H9 (cell line): ENCODE data around the gene UBE3C. TPM values are rescaled to one million over a fixed set of nuclear protein-coding genes. Genes with fewer than 3 reads are reported as not detected.

Source experiments
- DNase-seq: peaks from one replicate; pipeline ENCODE4 v3.0.0-alpha.2; 2017
- H2AFZ ChIP-seq: one replicate; pipeline ENCODE4 v1.6.1; 2013; ENCODE audit warnings: mild to moderate bottlenecking, low read length, control low read depth, moderate library complexity
- H2AK5ac ChIP-seq: 2 replicates; pipeline ENCODE4 v1.6.1; 2013; ENCODE audit warnings: low read length, control low read depth, mixed read lengths; ENCODE audit not compliant: insufficient read length
- H2BK120ac ChIP-seq: one replicate; pipeline ENCODE4 v1.6.1; 2013; ENCODE audit warnings: low read depth, mild to moderate bottlenecking, low read length, control low read depth, inconsistent platforms; ENCODE audit not compliant: poor library complexity, severe bottlenecking
- H2BK12ac ChIP-seq: 2 replicates; pipeline ENCODE4 v1.6.1; 2013; ENCODE audit warnings: low read length, control low read depth, mixed read lengths, low read depth; ENCODE audit not compliant: insufficient read length
- H2BK15ac ChIP-seq: 2 replicates; pipeline ENCODE4 v1.6.1; 2013; ENCODE audit warnings: low read depth, low read length, control low read depth
- H2BK20ac ChIP-seq: one replicate; pipeline ENCODE4 v1.6.1; 2013; ENCODE audit warnings: low read depth, mild to moderate bottlenecking, low read length, control low read depth, inconsistent platforms; ENCODE audit not compliant: poor library complexity, severe bottlenecking
- H2BK5ac ChIP-seq: 2 replicates; pipeline ENCODE4 v1.6.1; 2013; ENCODE audit warnings: low read length, control low read depth, mixed read lengths; ENCODE audit not compliant: insufficient read length
- H3K14ac ChIP-seq: 2 replicates; pipeline ENCODE4 v1.6.1; 2013; ENCODE audit warnings: low read length, control low read depth; ENCODE audit not compliant: insufficient read depth
- H3K18ac ChIP-seq: 2 replicates; pipeline ENCODE4 v1.6.1; 2013; ENCODE audit warnings: low read depth, mild to moderate bottlenecking, mixed read lengths, low read length, control low read depth; ENCODE audit not compliant: insufficient read length
- H3K23ac ChIP-seq: 2 replicates; pipeline ENCODE4 v1.6.1; 2013; ENCODE audit warnings: low read length, control low read depth, mixed read lengths, low read depth; ENCODE audit not compliant: insufficient read length
- H3K23me2 ChIP-seq: 2 replicates; pipeline ENCODE4 v1.6.1; 2013; ENCODE audit warnings: low read depth, mild to moderate bottlenecking, mixed read lengths, low read length, control low read depth; ENCODE audit not compliant: insufficient read length, poor library complexity, severe bottlenecking
- H3K27ac ChIP-seq: 2 replicates; pipeline ENCODE4 v1.5.1; 2013; ENCODE audit warnings: low read length, control low read depth, mixed read lengths, low read depth; ENCODE audit not compliant: insufficient read length
- H3K27me3 ChIP-seq: 2 replicates; pipeline ENCODE4 v1.6.1; 2013; ENCODE audit warnings: low read length, control low read depth, inconsistent platforms; ENCODE audit not compliant: insufficient read depth
- H3K4ac ChIP-seq: 2 replicates; pipeline ENCODE4 v1.6.1; 2013; ENCODE audit warnings: low read depth, mild to moderate bottlenecking, control low read depth, inconsistent platforms, low read length, moderate library complexity
- H3K4me1 ChIP-seq: 2 replicates; pipeline ENCODE4 v1.6.1; 2013; ENCODE audit warnings: low read length, control low read depth, inconsistent platforms; ENCODE audit not compliant: insufficient read depth
- H3K4me2 ChIP-seq: 2 replicates; pipeline ENCODE4 v1.6.1; 2013; ENCODE audit warnings: low read length, control low read depth, mixed read lengths; ENCODE audit not compliant: insufficient read length, insufficient read depth
- H3K56ac ChIP-seq: 2 replicates; pipeline ENCODE4 v1.6.1; 2013; ENCODE audit warnings: low read depth, mild to moderate bottlenecking, mixed read lengths, low read length, control low read depth; ENCODE audit not compliant: insufficient read length
- H3K79me1 ChIP-seq: 2 replicates; pipeline ENCODE4 v1.6.1; 2013; ENCODE audit warnings: low read depth, mild to moderate bottlenecking, moderate library complexity, low read length, control low read depth, inconsistent platforms; ENCODE audit not compliant: insufficient read depth, poor library complexity, severe bottlenecking
- H3K79me2 ChIP-seq: 2 replicates; pipeline ENCODE4 v1.6.1; 2013; ENCODE audit warnings: low read length, control low read depth, inconsistent platforms; ENCODE audit not compliant: insufficient read depth
- H3K9ac ChIP-seq: 2 replicates; pipeline ENCODE4 v1.6.1; 2013; ENCODE audit warnings: low read length, control low read depth, mixed read lengths; ENCODE audit not compliant: insufficient read length; ENCODE audit errors: extremely low read depth
- H3K9me3 ChIP-seq: one replicate; pipeline ENCODE4 v1.6.1; 2013; ENCODE audit warnings: low read depth, low read length, inconsistent platforms; ENCODE audit not compliant: control insufficient read depth
- H3T11ph ChIP-seq: one replicate; pipeline ENCODE4 v1.6.1; 2013; ENCODE audit warnings: mild to moderate bottlenecking, low read length, control low read depth, inconsistent platforms
- H4K20me1 ChIP-seq: one replicate; pipeline ENCODE4 v1.6.1; 2013; ENCODE audit not compliant: control insufficient read depth, insufficient read length, insufficient read depth
- H4K5ac ChIP-seq: 2 replicates; pipeline ENCODE4 v1.6.1; 2013; ENCODE audit warnings: low read depth, mild to moderate bottlenecking, mixed read lengths, low read length, control low read depth; ENCODE audit not compliant: insufficient read length
- H4K8ac ChIP-seq: replicated peaks from 2 replicates; pipeline ENCODE4 v1.6.1; 2013; ENCODE audit warnings: low read length, control low read depth, mixed read lengths, low read depth; ENCODE audit not compliant: insufficient read length
- H4K91ac ChIP-seq: 2 replicates; pipeline ENCODE4 v1.6.1; 2013; ENCODE audit warnings: low read depth, mild to moderate bottlenecking, moderate library complexity, mixed read lengths, low read length, control low read depth; ENCODE audit not compliant: insufficient read length
- H3K27ac Mint-ChIP-seq, 3 experiments: 2 replicates in 2 of 3; 3 replicates in 1 of 3; pipeline ENCODE4 v1.8.0; 2020 to 2021; ENCODE audit warnings: mixed read lengths in 3 of 3, mild to moderate bottlenecking in 1 of 3, moderate library complexity in 1 of 3
- H3K27me3 Mint-ChIP-seq: 2 replicates; pipeline ENCODE4 v1.8.0; 2021; ENCODE audit warnings: low read depth, mild to moderate bottlenecking, moderate library complexity, mixed read lengths
- H3K36me3 Mint-ChIP-seq, 3 experiments: 2 replicates in 2 of 3; 3 replicates in 1 of 3; pipeline ENCODE4 v1.8.0; 2020 to 2021; ENCODE audit warnings: low read depth in 3 of 3, mixed read lengths in 3 of 3; ENCODE audit not compliant: insufficient read depth in 1 of 3
- H3K4me1 Mint-ChIP-seq, 2 experiments: 2 replicates each; pipeline ENCODE4 v1.8.0; 2020; ENCODE audit warnings: mixed read lengths in 2 of 2
- H3K4me3 Mint-ChIP-seq, 2 experiments: 2 replicates in 1 of 2; 3 replicates in 1 of 2; pipeline ENCODE4 v1.8.0; 2020 to 2021; ENCODE audit warnings: mild to moderate bottlenecking in 2 of 2, mixed read lengths in 2 of 2, moderate library complexity in 1 of 2
- H3K9me3 Mint-ChIP-seq, 2 experiments: 2 replicates in 1 of 2; 3 replicates in 1 of 2; pipeline ENCODE4 v1.8.0; 2020; ENCODE audit warnings: mild to moderate bottlenecking in 2 of 2, mixed read lengths in 2 of 2, moderate library complexity in 1 of 2
- WGBS: extraction: QIAGEN DNeasy Blood & Tissue Kit; methylation state at CpG from one replicate; pipeline ENCODE4 v1.1.7; 2013; ENCODE audit warnings: missing lambda C conversion rate, low lambda C conversion rate, mixed read lengths; ENCODE audit not compliant: insufficient read length; ENCODE audit errors: extremely low coverage; 5-methylcytosine and 5-hydroxymethylcytosine counted together
- total RNA-seq: library from RNA; stranded (reverse); gene quantifications from 2 replicates; pipeline ENCODE4 v1.2.1, GENCODE V29; 2021
- TF ChIP-seq, protein P1 (sequence below): fragments of 200-600 bp; sonication (generic); conservative IDR thresholded peaks from 3 replicates; pipeline ENCODE4 v1.8.0; 2021; ENCODE audit warnings: antibody characterized with exemption, mild to moderate bottlenecking

The UBE3C gene
- total RNA-seq, 1 experiment from 2014 or later: 63.3 TPM

DNA sequence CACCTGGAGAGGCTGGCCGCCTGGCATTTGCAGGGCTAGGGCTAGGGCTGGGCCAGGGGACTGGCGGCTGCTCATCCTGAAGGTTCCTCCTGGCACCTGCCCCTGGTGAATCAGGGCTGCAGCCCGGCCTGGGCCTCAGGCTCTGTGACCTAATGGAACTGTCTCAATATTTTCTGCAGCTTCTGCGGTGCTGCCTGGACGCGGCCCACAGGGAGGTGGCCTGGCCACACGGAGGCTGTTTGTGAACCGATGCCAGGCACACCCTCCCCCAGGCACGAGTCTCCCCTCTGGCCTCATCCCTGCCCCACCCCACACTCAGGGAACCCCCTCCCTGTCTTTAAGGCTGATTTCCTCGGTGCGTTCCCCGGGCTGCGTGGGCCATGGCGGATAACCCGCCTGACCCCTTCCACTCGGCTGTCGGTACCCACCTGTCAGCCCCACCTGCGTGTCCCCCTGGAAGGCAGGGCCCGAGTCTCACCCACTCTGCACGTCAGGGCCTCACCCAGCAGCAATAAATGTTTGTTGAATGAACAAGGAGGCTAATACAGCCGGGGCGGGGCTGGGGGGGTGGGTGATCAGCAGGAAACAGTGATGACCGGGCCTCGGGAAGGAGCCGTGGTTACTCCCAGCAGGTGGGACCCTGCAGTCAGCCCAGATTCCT is 143.5 kb downstream of the UBE3C start:
- Histone ChIP-seq H4K20me1 (no peaks in the 10 kb centered on the region), H2AFZ (no peak overlapping the region), H3K27me3 (no peaks in the 10 kb centered on the region), H4K8ac (no peak overlapping the region), H4K91ac (no peak overlapping the region), H2BK12ac (no peak overlapping the region), H2AK5ac (no peak overlapping the region), H3K23ac (no peak overlapping the region), H3K23me2 (no peaks in the 10 kb centered on the region), H2BK5ac (no peak overlapping the region), H2BK120ac (no peak overlapping the region), H2BK20ac (no peak overlapping the region), H3K14ac (no peak overlapping the region), H4K5ac (no peak overlapping the region), H3K18ac (no peak overlapping the region), H3K4ac (no peak overlapping the region), H3K9me3 (peaks cover 11% of the 10 kb centered on the region), H3K79me1 (no peaks in the 10 kb centered on the region), H3K27ac (no peak overlapping the region), H3K56ac (no peak overlapping the region), H3K9ac (no peak overlapping the region), H3K4me2 (no peak overlapping the region), H2BK15ac (no peak overlapping the region), H3K79me2 (no peaks in the 10 kb centered on the region), H3K4me1 (no peaks in the 10 kb centered on the region), H3T11ph (no peak overlapping the region)
- TF ChIP-seq, protein P1, sequence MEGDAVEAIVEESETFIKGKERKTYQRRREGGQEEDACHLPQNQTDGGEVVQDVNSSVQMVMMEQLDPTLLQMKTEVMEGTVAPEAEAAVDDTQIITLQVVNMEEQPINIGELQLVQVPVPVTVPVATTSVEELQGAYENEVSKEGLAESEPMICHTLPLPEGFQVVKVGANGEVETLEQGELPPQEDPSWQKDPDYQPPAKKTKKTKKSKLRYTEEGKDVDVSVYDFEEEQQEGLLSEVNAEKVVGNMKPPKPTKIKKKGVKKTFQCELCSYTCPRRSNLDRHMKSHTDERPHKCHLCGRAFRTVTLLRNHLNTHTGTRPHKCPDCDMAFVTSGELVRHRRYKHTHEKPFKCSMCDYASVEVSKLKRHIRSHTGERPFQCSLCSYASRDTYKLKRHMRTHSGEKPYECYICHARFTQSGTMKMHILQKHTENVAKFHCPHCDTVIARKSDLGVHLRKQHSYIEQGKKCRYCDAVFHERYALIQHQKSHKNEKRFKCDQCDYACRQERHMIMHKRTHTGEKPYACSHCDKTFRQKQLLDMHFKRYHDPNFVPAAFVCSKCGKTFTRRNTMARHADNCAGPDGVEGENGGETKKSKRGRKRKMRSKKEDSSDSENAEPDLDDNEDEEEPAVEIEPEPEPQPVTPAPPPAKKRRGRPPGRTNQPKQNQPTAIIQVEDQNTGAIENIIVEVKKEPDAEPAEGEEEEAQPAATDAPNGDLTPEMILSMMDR: no peak
- Mint-ChIP-seq H3K4me3 (no peak overlapping the region; a peak in 1 of 5 replicates), H3K27ac (no peak overlapping the region; a peak in 1 of 7 replicates), H3K36me3 (peaks cover 0 to 10% (median 5%) of the 10 kb centered on the region in 3 experiments; a peak in 4 of 7 replicates), H3K9me3 (peaks cover 10 to 20% of the 10 kb centered on the region in 2 experiments; a peak in 4 of 5 replicates), H3K27me3 (no peaks in the 10 kb centered on the region; the same call in 1 of the 2 replicates), H3K4me1 (peaks cover 9 to 10% of the 10 kb centered on the region in 2 experiments)
- DNase-seq: no peak
- WGBS: no CpG with 5 or more reads among the region's 25 CpGs
